NB4 (cell line): ENCODE measurements around the gene APEX2.

ENCODE experiments used
- CTCF ChIP-seq: IDR thresholded peaks from one replicate; pipeline ENCODE4 v1.5.1; 2012; ENCODE audit warnings: low read depth, low read length
- MAX ChIP-seq: IDR thresholded peaks from 2 replicates; pipeline ENCODE4 v1.6.1; 2011; ENCODE audit warnings: low read depth, low read length
- POLR2A ChIP-seq: IDR thresholded peaks from 2 replicates; pipeline ENCODE4 v1.6.1; 2011; ENCODE audit warnings: mild to moderate bottlenecking; ENCODE audit not compliant: insufficient read length; ENCODE audit errors: extremely low read depth

- no peak for TF ChIP-seq POLR2A
- no peak for TF ChIP-seq CTCF
- no peak for TF ChIP-seq MAX
Observed at GRCh38 chrX:55026840-55027239, 26.7 kb downstream of the APEX2 start.
